HG03558 (cell line): ENCODE data around the gene LYST.

Experiments
- ATAC-seq: cut with Tn5 transposase; IDR thresholded peaks from one replicate; pipeline ENCODE4 v1.9.1; 2021; ENCODE audit warnings: moderate number of reproducible peaks; ENCODE audit not compliant: unreplicated experiment; ENCODE audit errors: extremely low read depth

Gene LYST

GRCh38 chr1:235730007-235730406 is 136.7 kb downstream of the LYST start:
- no peak for ATAC-seq

- no peak for ATAC-seq
Measured at GRCh38 chr1:235726557-235726956, 140.1 kb downstream of the LYST start.

- no peak for ATAC-seq
Measured at GRCh38 chr1:235725434-235725833, 141.3 kb downstream of the LYST start.

GRCh38 chr1:235724730-235725129 is 142.0 kb downstream of the LYST start:
- no peak for ATAC-seq

- ATAC-seq: no peak
Measured at GRCh38 chr1:235722858-235723257, 143.8 kb downstream of the LYST start.

GRCh38 chr1:235721982-235722381 is 144.7 kb downstream of the LYST start:
- ATAC-seq: no peak

- no peak for ATAC-seq
Measured at GRCh38 chr1:235720544-235720943, 146.2 kb downstream of the LYST start.

- no peak for ATAC-seq
Measured at GRCh38 chr1:235714205-235714897, 152.4 kb downstream of the LYST start.

- ATAC-seq: no peak
Measured at GRCh38 chr1:235712812-235713211, 153.9 kb downstream of the LYST start.

GRCh38 chr1:235710687-235711086 is 156.0 kb downstream of the LYST start:
- ATAC-seq: no peak

GRCh38 chr1:235709018-235709417 is 157.7 kb downstream of the LYST start:
- no peak for ATAC-seq

GRCh38 chr1:235708390-235708962 is 158.2 kb downstream of the LYST start:
- ATAC-seq: no peak

GRCh38 chr1:235703506-235703905 is 163.2 kb downstream of the LYST start:
- ATAC-seq: no peak

- no peak for ATAC-seq
Measured at GRCh38 chr1:235702412-235702811, 164.3 kb downstream of the LYST start.

- no peak for ATAC-seq
Measured at GRCh38 chr1:235697508-235697907, 169.2 kb downstream of the LYST start.

GRCh38 chr1:235689356-235689755 is 177.3 kb downstream of the LYST start:
- no peak for ATAC-seq

- no peak for ATAC-seq
Measured at GRCh38 chr1:235688096-235688495, 178.6 kb downstream of the LYST start.

- no peak for ATAC-seq
Measured at GRCh38 chr1:235683653-235684052, 183.1 kb downstream of the LYST start.

- ATAC-seq: no peak
Measured at GRCh38 chr1:235682216-235682615, 184.5 kb downstream of the LYST start.

GRCh38 chr1:235679644-235680043 is 187.1 kb downstream of the LYST start:
- ATAC-seq: no peak

- ATAC-seq: no peak
Measured at GRCh38 chr1:235679005-235679404, 187.7 kb downstream of the LYST start.
